Measurements from ENCODE around the gene PDZD4. TPM values are rescaled to one million over a fixed set of nuclear protein-coding genes. Genes with fewer than 3 reads are reported as not detected.

Gene PDZD4
- total RNA-seq, 3 donors from 2014 or later (not counting 1 experiment from before 2014, with no cell fraction given): 101 to 177 (median 157) TPM

GRCh38 chrX:153779891-153780677, 50.3 kb downstream of the PDZD4 start:
- intact Hi-C loops (cut with micrococcal nuclease): no loop called here
- peaks cover 9% of the 10 kb centered on the region in 2 donors for H3K27me3 Mint-ChIP-seq (ENCODE audit: low read depth in 2 of 2)
- no peaks in the 10 kb centered on the region for H3K9me3 Mint-ChIP-seq
- WGBS (ENCODE audit: insufficient coverage): 66% methylated on average over 18 of the region's 18 CpGs
- Histone ChIP-seq H3K27ac (ENCODE audit: low read length) (no peak overlapping the region), H3K36me3 (ENCODE audit: control insufficient read depth, insufficient read depth, low read length) (no peaks in the 10 kb centered on the region), H3K9me3 (ENCODE audit: control insufficient read depth, insufficient read depth, low read length) (no peaks in the 10 kb centered on the region), H3K4me1 (ENCODE audit: control insufficient read depth, insufficient read depth, low read length) (peaks cover 12% of the 10 kb centered on the region), H3K4me3 (ENCODE audit: low read length) (no peak overlapping the region), H3K27me3 (ENCODE audit: control insufficient read depth, insufficient read depth, low read length) (peaks cover 2% of the 10 kb centered on the region)
- no peak overlapping the region for H3K27ac Mint-ChIP-seq
- H3K4me3 Mint-ChIP-seq: no peak overlapping the region
- H3K36me3 Mint-ChIP-seq: no peaks in the 10 kb centered on the region
- ATAC-seq (no peak), DNase-seq (no peak)
- peaks cover 0 to 9% of the 10 kb centered on the region in 2 donors for H3K4me1 Mint-ChIP-seq
- TF ChIP-seq CTCF (IDR thresholded peaks at IDR 0.05): no peak

GRCh38 chrX:153778684-153779101, 51.7 kb downstream of the PDZD4 start:
- H3K4me1 ChIP-seq (ENCODE audit: control insufficient read depth, insufficient read depth, low read length): peaks cover 12% of the 10 kb centered on the region

GRCh38 chrX:153778181-153778580, 52.2 kb downstream of the PDZD4 start:
- H3K27me3 Mint-ChIP-seq (ENCODE audit: low read depth in 2 of 2): peaks cover 9% of the 10 kb centered on the region in 2 donors
- no peak overlapping the region for H3K4me3 ChIP-seq (ENCODE audit: low read length)
- WGBS (ENCODE audit: insufficient coverage): 83% methylated on average over 16 of the region's 17 CpGs
- DNase-seq: no peak
- H3K4me3 Mint-ChIP-seq: no peak overlapping the region
- H3K27ac ChIP-seq (ENCODE audit: low read length): no peak overlapping the region
- no peaks in the 10 kb centered on the region for H3K9me3 Mint-ChIP-seq
- ATAC-seq: no peak
- intact Hi-C loops (cut with micrococcal nuclease): no loop called here
- TF ChIP-seq CTCF (IDR thresholded peaks at IDR 0.05): no peak
- no peak overlapping the region for H3K27ac Mint-ChIP-seq
- H3K27me3 ChIP-seq (ENCODE audit: control insufficient read depth, insufficient read depth, low read length): peaks cover 2% of the 10 kb centered on the region
- no peaks in the 10 kb centered on the region for H3K36me3 Mint-ChIP-seq
- peaks cover 0 to 9% of the 10 kb centered on the region in 2 donors for H3K4me1 Mint-ChIP-seq
- H3K9me3 ChIP-seq (ENCODE audit: control insufficient read depth, insufficient read depth, low read length): no peaks in the 10 kb centered on the region
- H3K4me1 ChIP-seq (ENCODE audit: control insufficient read depth, insufficient read depth, low read length): peaks cover 12% of the 10 kb centered on the region
- no peaks in the 10 kb centered on the region for H3K36me3 ChIP-seq (ENCODE audit: control insufficient read depth, insufficient read depth, low read length)

More at GRCh38 chrX:153778684-153779101, 51.7 kb downstream of the PDZD4 start:
- Mint-ChIP-seq H3K4me3 (no peak overlapping the region), H3K27me3 (ENCODE audit: low read depth in 2 of 2) (peaks cover 9% of the 10 kb centered on the region in 2 donors), H3K9me3 (no peaks in the 10 kb centered on the region), H3K27ac (no peak overlapping the region), H3K4me1 (peaks cover 0 to 9% of the 10 kb centered on the region in 2 donors), H3K36me3 (no peaks in the 10 kb centered on the region)
- DNase-seq (no peak), ATAC-seq (no peak)
- 92% methylated on average over 16 of the region's 16 CpGs for WGBS (ENCODE audit: insufficient coverage)
- intact Hi-C loops (cut with micrococcal nuclease): no loop called here
- no peaks in the 10 kb centered on the region for H3K9me3 ChIP-seq (ENCODE audit: control insufficient read depth, insufficient read depth, low read length)
- no peaks in the 10 kb centered on the region for H3K36me3 ChIP-seq (ENCODE audit: control insufficient read depth, insufficient read depth, low read length)
- no peak overlapping the region for H3K27ac ChIP-seq (ENCODE audit: low read length)
- no peak for TF ChIP-seq CTCF (IDR thresholded peaks at IDR 0.05)
- H3K4me3 ChIP-seq (ENCODE audit: low read length): no peak overlapping the region
- H3K27me3 ChIP-seq (ENCODE audit: control insufficient read depth, insufficient read depth, low read length): peaks cover 2% of the 10 kb centered on the region
